NOMO-1 treated with dmso at 0.1 percent for 144 hours (cell line): ENCODE measurements around the gene TMEM11.

Source experiments
- DNase-seq: peaks from one replicate; lab custom pipeline; 2025; ENCODE audit not compliant: unreplicated experiment; lab: John Stamatoyannopoulos, UW

The TMEM11 gene

DNA sequence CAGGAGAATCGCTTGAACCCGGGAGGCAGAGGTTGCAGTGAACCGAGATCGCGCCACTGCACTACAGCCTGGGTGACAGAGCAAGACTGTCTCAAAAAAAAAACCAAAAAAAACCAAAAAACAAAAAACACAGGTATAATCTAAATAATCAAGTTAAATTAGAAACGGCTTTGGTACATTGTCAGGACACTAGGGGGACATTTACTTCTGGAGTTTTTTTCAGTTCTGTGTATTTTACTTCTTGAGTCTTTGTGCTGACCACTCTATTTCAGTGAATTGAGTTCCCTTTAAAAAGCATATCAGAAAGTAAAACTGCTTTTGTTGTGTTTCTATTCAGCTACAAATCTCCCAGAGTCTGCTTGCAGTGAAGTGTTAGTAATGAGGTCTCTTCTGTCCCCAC, 50.9 kb downstream of the TMEM11 start:
- DNase-seq, result no peak

- no peak for DNase-seq
Observed at GRCh38 chr17:21162394-21162775, 51.6 kb downstream of the TMEM11 start.

DNA sequence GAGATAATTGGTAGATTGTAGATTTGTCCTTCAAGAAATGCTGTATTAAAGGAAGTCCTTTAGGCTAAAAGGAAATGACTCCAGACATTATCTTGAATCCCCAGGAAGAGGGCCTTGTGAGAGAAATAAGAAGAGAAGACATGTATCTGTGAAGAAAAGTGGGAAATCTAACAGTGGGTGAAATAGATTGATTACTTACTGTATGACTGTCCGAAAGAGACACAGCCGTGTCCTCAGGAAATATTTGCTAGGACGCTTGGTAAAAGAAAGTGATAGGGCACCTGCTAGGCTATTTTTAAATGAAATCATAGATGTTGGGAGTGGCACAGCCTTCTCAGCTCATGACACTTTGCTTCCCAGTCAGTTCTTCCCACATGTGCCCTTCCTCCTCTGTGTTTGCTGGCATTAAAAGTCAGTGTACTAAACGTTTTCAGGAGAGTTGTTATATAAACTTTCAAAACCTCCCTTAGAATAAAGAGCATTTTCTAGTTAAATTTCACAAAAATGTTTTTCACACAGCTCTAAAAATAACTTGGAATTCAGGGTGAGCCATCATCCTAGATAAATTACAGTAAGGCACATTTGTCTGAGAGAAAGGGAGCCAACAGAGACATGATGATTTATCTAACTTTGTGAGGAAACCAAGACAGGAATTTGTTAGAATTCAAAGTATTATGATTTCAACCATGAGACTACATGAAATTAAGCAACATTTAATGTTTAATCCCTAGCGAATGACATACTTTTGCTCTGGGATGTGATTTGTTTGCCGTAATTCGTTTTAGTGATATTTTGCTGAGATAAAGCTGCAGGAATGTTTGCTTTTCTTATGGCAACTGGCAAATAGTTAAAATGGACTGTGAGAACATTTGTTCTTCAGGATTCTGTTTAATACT, 52.2 kb downstream of the TMEM11 start:
- no peak for DNase-seq

GRCh38 chr17:21160401-21160800, 53.6 kb downstream of the TMEM11 start:
- no peak for DNase-seq

- no peak for DNase-seq
Observed at GRCh38 chr17:21157586-21158370, 56.2 kb downstream of the TMEM11 start.

- DNase-seq, result no peak
Observed at GRCh38 chr17:21152731-21153130, 61.2 kb downstream of the TMEM11 start.

DNA sequence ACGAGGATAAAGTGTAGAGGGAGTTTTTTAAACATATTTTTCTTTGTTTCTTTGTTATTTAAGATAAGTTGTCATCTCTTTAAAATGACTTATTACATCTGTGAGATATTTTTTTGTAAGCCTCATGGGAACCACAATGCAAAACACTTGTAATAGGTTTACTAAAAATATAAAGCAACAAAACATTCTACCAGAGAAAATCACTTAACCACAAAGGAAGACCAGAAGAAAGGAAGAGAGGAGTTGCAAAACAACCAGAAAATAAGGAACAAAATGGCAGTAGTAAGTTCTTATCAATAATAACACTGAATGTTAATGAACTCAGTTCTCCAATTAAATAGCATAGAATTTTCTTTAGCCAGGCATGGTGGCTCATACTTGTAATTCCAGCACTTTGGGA, 64.3 kb downstream of the TMEM11 start:
- DNase-seq, result peak; percentile 43
